NCI-H2196 (cell line): Measurements from ENCODE around the gene EXOC6B.
A peak's percentile ranks its signal among the peaks of the same experiment; 100 is the strongest.

ENCODE experiments used
- DNase-seq: peaks from one replicate; lab custom pipeline; 2025; ENCODE audit not compliant: unreplicated experiment; lab: John Stamatoyannopoulos, UW

Gene EXOC6B

GRCh38 chr2:72744049-72744448, 81.8 kb downstream of the EXOC6B start:
- DNase-seq = no peak

DNA sequence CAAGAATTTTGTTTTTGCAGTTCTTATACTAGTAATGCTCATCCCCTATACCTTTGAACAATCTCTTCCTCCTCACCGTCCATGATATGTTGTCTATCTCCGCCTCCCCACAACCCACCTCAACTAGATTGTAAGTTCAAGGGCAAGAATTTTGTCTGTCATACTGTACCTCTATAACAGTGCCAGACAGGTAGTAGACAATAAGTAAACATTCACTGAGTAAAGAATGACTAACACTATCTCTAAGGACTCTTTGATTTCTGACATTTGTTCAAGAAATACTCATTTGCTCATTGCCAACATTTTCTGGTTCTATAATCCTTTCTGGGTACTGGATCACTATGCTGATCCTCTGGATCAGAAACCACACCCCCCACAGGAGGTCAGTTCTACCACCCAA, 82.4 kb downstream of the EXOC6B start:
- no peak for DNase-seq

DNA sequence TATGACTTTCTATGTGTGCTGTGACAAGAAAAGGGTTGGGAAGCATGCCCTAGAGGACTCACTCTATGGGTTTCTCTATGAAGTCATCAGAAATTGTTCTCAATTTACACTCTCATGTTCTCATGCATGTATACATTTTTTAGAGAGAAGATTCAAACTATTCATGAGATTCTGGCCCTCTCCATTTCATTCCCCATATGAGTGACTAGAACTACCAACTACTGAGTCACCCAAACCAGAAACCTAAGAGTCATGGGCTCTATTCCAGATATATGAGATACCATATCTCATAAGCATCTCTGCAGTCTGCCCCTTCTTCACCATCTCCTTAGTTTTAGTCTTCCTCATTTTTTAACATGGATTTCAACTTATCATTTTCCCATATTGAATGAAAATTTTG, 87.7 kb downstream of the EXOC6B start:
- DNase-seq = no peak

DNA sequence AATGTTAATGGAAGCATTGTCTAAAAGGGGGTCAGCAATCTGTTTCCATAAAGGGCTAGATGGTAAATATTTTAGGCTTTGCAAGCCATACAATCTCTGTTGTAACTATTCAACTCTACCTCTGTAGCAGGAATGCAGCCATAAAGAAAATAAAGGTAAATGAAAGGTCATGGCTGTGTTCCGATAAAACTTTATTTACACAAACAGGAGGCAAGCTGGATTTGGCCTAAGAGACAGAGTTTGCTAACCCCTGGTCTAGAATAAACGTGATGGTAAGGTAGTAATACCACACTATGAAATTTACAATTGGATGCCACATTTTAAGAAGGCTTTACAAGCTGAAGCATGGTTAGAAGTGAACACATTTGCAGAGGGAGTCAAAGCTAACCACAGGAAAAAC, 91.4 kb downstream of the EXOC6B start:
- DNase-seq = no peak

- no peak for DNase-seq
Measured at GRCh38 chr2:72731116-72731515, 94.7 kb downstream of the EXOC6B start.

- no peak for DNase-seq
Measured at GRCh38 chr2:72727356-72727755, 98.5 kb downstream of the EXOC6B start.

DNA sequence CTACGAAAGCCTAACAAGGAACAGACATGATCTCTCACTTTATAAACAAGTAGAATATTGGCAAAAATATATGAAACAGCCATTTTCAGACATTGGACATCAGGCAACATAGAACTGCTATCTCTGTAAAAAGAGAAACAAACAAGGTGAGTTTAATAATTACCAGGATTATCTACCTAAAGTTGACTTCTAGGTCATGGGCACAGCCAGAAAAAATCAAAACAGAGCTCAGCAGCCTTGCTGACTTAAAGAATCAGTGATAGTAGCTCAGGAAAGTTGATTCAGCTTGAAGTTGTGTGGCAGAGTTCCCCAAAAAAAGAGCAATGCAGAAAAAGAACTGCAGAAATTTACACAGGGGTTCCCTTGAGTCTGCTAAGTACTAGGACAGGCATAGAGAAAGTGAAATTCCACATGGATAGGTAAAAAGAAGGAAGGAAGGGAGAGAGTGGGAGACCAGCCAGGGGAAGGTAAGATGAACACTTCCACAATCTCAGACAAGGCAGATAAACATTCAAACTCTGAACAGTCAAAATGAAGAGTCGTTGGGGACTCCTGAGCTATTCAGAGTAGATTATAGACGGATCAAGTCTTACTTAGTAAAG, 102.0 kb downstream of the EXOC6B start:
- no peak for DNase-seq

GRCh38 chr2:72722492-72723070, 103.3 kb downstream of the EXOC6B start:
- no peak for DNase-seq

GRCh38 chr2:72719416-72719815, 106.4 kb downstream of the EXOC6B start:
- DNase-seq = no peak

GRCh38 chr2:72718876-72719275, 107.0 kb downstream of the EXOC6B start:
- DNase-seq = no peak

- no peak for DNase-seq
Measured at GRCh38 chr2:72716601-72717000, 109.2 kb downstream of the EXOC6B start.

GRCh38 chr2:72713857-72714256, 112.0 kb downstream of the EXOC6B start:
- no peak for DNase-seq

DNA sequence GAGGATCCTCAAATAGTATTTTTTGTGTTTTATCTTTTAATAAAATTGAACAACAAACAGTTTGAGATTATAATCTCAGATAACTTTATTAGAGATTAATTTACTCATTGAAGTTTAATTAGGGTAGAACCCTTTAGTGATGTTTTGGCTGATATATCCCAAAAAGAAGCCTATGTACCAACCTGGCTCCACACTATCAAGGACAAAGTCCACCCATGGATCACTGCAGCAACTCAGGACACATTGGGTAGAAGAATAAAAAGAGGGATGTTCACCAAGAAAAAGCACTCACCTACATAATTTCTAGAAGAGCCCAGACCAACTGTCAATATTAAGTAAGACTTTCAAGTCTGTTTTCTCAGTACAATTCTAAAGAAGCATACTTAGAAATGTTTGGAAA, 112.9 kb downstream of the EXOC6B start:
- DNase-seq = no peak

GRCh38 chr2:72712304-72712703, 113.5 kb downstream of the EXOC6B start:
- no peak for DNase-seq

DNA sequence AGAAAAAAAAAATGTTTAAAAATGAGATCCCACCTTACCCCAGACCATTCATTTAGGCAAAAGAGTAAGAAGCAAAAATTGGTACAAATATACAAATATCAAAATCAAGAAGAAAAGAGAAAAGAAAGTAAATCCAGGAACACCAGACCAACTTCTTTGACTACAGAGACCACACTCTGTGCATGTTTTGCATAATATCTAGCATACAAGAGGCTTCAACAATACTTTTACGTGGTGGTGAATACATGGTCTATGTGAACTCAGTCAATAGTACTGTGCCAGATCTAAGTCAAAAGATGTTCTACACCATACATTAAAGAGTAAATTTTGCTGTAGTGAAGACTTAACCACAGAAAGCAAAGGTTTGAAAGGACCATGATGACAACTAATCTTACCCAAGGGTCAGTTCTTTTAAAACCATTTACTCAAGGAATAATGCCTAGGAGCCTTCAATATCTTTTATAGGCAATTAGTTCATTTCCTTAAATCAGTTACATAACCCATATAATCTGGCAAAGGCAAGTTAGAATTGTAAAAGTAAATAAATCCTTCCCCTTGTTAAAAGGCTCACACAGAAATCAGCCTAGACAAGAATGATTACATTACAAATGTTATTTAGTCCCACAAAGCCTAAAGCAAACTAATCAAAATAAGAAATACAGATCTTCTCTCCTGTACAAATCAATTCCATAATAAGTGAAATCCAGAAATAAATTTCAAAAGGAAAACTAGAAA, 115.2 kb downstream of the EXOC6B start:
- no peak for DNase-seq

DNA sequence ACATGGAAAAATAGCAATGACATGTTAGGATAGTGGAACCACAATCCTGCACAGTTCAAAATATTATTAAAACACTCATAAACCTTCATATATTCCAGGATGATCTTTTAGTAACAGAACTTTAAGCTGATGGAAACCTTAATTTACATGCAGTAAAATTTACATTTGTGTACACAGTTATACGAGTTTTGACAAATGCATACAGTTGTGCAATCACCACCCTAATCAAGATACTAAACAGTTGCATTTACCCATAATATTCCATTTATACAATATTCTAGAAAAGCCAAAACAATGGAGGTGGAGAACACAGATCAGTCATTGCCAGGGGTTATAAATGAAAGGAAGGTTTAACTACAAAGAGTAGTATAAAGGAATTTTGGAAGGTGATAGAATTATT, 117.6 kb downstream of the EXOC6B start:
- no peak for DNase-seq

DNA sequence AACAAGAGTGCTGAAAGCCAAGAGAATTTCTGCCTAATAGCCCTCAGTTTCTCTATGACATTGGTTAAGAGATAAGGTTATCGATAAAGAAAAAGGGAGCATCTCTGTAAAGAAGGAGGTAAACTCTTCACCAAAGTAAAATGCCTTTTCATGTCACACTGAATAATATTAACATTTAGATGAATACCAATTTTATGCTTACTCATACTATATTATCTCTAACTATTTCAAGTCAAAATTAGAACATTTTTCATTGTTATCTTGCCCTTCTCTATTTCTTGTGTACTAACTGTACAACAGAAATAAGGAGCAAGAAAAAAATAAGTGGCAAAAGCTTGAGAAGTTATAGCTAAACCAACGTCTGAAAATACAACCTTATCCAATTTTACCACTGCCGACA, 127.5 kb downstream of the EXOC6B start:
- DNase-seq = no peak

GRCh38 chr2:72696559-72696958, 129.3 kb downstream of the EXOC6B start:
- no peak for DNase-seq

- DNase-seq = no peak
Measured at GRCh38 chr2:72695676-72696075, 130.2 kb downstream of the EXOC6B start.

DNA sequence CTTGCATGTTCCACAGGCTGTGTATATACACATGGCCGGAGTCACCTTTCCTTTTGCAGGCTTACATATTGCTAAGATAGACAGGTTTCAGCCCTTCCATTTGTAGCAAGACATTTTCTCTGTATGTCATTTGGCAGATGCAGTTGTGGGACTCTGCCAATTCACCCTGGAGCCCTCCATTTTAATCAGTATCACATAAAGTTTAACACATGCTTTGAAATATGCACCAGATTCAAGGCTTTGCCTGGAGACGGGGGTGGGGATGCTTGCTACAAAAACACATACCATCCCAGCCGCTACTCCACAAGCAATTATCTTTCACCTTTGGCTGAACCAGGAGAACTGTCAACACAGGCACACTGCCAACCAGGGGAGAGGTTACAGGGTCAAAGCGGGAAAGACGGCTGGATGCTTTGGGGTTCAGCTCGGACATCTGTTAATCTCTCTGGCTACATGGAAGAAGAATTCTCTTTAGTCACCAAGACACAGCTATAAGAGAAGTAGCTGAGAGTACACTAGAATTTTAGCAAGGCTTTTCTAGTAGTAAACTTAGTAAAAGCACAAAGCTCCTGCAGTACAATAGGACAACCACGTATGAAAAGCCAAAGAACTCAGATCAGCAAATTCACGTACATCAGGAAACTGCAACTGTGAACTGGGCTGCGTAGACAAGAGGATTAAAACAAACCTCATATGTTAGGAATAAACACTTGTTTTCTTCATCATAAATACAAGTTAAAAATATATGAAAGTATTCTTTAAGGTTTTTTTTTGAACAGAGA, 130.9 kb downstream of the EXOC6B start:
- peak; percentile 6 for DNase-seq

DNA sequence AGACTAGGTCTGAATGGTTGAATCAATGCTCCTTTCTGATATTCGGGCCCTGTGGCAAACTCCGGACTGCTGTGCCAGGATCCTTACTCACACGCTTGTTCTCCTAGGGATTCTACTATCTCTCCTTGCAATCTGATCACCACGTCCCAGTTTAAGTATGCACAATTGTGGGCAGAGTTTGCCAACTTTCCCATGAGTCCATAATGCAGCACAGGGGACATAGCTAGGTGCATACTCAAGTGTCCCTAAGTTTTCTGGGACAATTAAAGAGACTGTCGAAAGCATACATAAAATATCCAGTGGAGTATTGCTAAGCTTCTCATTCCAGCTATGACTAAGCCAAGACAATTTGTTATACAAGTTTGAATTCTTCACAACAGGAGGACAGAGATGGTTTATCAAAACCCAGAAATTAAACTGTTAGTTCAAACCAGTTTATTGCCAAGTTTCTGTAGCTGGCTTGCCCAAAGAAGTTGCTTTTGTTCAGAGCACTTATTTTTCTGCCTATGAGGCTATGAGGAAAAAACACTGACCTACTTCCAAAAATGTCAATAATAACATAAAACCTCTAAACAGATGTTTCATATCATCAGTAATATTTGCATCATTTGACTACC, 136.1 kb downstream of the EXOC6B start:
- no peak for DNase-seq
